ENCODE data around the gene HSPA14.
"Not testable (repeated sequence)": the region's sequence is repeated elsewhere in the genome, so short reads cannot be mapped to it uniquely, and the experiment has no call there.

Gene HSPA14

GRCh38 chr10:14906765-14907164 lies 68.7 kb downstream of the HSPA14 start:
- no peak overlapping the region for H3K4me3 ChIP-seq (ENCODE audit: low read length)
- no peak overlapping the region for H3K4me2 ChIP-seq (ENCODE audit: low read length)
- TF ChIP-seq CTCF (IDR thresholded peaks at IDR 0.05; ENCODE audit: low read depth, low read length, poor library complexity, severe bottlenecking): no peak
- TF ChIP-seq EZH2phosphoT487 (IDR thresholded peaks at IDR 0.05; ENCODE audit: borderline replicate concordance, low read length): no peak
- H3K9me3 ChIP-seq (ENCODE audit: control insufficient read depth, insufficient read depth, low read length): no peaks in the 10 kb centered on the region
- H3K4me1 ChIP-seq (ENCODE audit: control insufficient read depth, low read length): no peaks in the 10 kb centered on the region
- H3K9me2 ChIP-seq (replicated peaks; ENCODE audit: control insufficient read depth, low read length): no peaks in the 10 kb centered on the region
- no peak overlapping the region for H3K27ac ChIP-seq (ENCODE audit: low read depth, low read length)
- H3F3A ChIP-seq (ENCODE audit: control insufficient read depth, insufficient read depth): peaks cover 32% of the 10 kb centered on the region
- no peaks in the 10 kb centered on the region for H3K27me3 ChIP-seq (ENCODE audit: control insufficient read depth, low read length)
- H4K20me1 ChIP-seq (ENCODE audit: control insufficient read depth, insufficient read depth, low read depth, low read length): peaks cover 3% of the 10 kb centered on the region; the same call in 1 of the 2 replicates
- peaks cover 90% of the 10 kb centered on the region for H3K36me3 ChIP-seq (ENCODE audit: control insufficient read depth, low read length)
- peaks cover 20% of the 10 kb centered on the region for H3K79me2 ChIP-seq (ENCODE audit: control insufficient read depth, low read length)

- H3K4me3 ChIP-seq (ENCODE audit: low read length); H4K20me1 ChIP-seq (ENCODE audit: control insufficient read depth, insufficient read depth, low read depth, low read length); H3K4me2 ChIP-seq (ENCODE audit: low read length); H3K9me2 ChIP-seq (replicated peaks; ENCODE audit: control insufficient read depth, low read length); H3K27me3 ChIP-seq (ENCODE audit: control insufficient read depth, low read length); H3K4me1 ChIP-seq (ENCODE audit: control insufficient read depth, low read length); H3K9me3 ChIP-seq (ENCODE audit: control insufficient read depth, insufficient read depth, low read length); H3K27ac ChIP-seq (ENCODE audit: low read depth, low read length): not testable (repeated sequence)
- Histone ChIP-seq H3K79me2 (ENCODE audit: control insufficient read depth, low read length) (peaks cover 22% of the 10 kb centered on the region), H3F3A (ENCODE audit: control insufficient read depth, insufficient read depth) (peaks cover 32% of the 10 kb centered on the region), H3K36me3 (ENCODE audit: control insufficient read depth, low read length) (peaks cover 95% of the 10 kb centered on the region)
Observed at GRCh38 chr10:14907591-14907990, 69.5 kb downstream of the HSPA14 start.

- peaks cover 3% of the 10 kb centered on the region; the same call in 1 of the 2 replicates for H4K20me1 ChIP-seq (ENCODE audit: control insufficient read depth, insufficient read depth, low read depth, low read length)
- H3K4me3 ChIP-seq (ENCODE audit: low read length): no peak overlapping the region
- H3K79me2 ChIP-seq (ENCODE audit: control insufficient read depth, low read length): peaks cover 32% of the 10 kb centered on the region
- TF ChIP-seq EZH2phosphoT487 (IDR thresholded peaks at IDR 0.05; ENCODE audit: borderline replicate concordance, low read length) (no peak), CTCF (IDR thresholded peaks at IDR 0.05; ENCODE audit: low read depth, low read length, poor library complexity, severe bottlenecking) (no peak)
- no peaks in the 10 kb centered on the region for H3K9me3 ChIP-seq (ENCODE audit: control insufficient read depth, insufficient read depth, low read length)
- no peaks in the 10 kb centered on the region for H3K4me1 ChIP-seq (ENCODE audit: control insufficient read depth, low read length)
- peaks cover 24% of the 10 kb centered on the region for H3F3A ChIP-seq (ENCODE audit: control insufficient read depth, insufficient read depth)
- H3K9me2 ChIP-seq (replicated peaks; ENCODE audit: control insufficient read depth, low read length): no peaks in the 10 kb centered on the region
- H3K27me3 ChIP-seq (ENCODE audit: control insufficient read depth, low read length): no peaks in the 10 kb centered on the region
- no peak overlapping the region for H3K27ac ChIP-seq (ENCODE audit: low read depth, low read length)
- peaks cover 97% of the 10 kb centered on the region for H3K36me3 ChIP-seq (ENCODE audit: control insufficient read depth, low read length)
- no peak overlapping the region for H3K4me2 ChIP-seq (ENCODE audit: low read length)
Observed at GRCh38 chr10:14909101-14909500, 71.0 kb downstream of the HSPA14 start.

GRCh38 chr10:14910953-14911352 lies 72.8 kb downstream of the HSPA14 start:
- Histone ChIP-seq H3K9me2 (replicated peaks; ENCODE audit: control insufficient read depth, low read length) (no peaks in the 10 kb centered on the region), H3K4me2 (ENCODE audit: low read length) (no peak overlapping the region), H3F3A (ENCODE audit: control insufficient read depth, insufficient read depth) (peaks cover 16% of the 10 kb centered on the region), H3K4me3 (ENCODE audit: low read length) (no peak overlapping the region), H4K20me1 (ENCODE audit: control insufficient read depth, insufficient read depth, low read depth, low read length) (no peaks in the 10 kb centered on the region; the same call in 1 of the 2 replicates), H3K79me2 (ENCODE audit: control insufficient read depth, low read length) (peaks cover 51% of the 10 kb centered on the region), H3K27me3 (ENCODE audit: control insufficient read depth, low read length) (no peaks in the 10 kb centered on the region), H3K9me3 (ENCODE audit: control insufficient read depth, insufficient read depth, low read length) (no peaks in the 10 kb centered on the region), H3K27ac (ENCODE audit: low read depth, low read length) (no peak overlapping the region), H3K36me3 (ENCODE audit: control insufficient read depth, low read length) (peaks cover 99% of the 10 kb centered on the region), H3K4me1 (ENCODE audit: control insufficient read depth, low read length) (no peaks in the 10 kb centered on the region)
- TF ChIP-seq CTCF (IDR thresholded peaks at IDR 0.05; ENCODE audit: low read depth, low read length, poor library complexity, severe bottlenecking) (no peak), EZH2phosphoT487 (IDR thresholded peaks at IDR 0.05; ENCODE audit: borderline replicate concordance, low read length) (no peak)
